HG03196 (cell line): ENCODE results near the gene SNRNP48.

ENCODE experiments used
- ATAC-seq: cut with Tn5 transposase; IDR thresholded peaks from one replicate; pipeline ENCODE4 v1.9.1; 2021; ENCODE audit not compliant: unreplicated experiment

SNRNP48 gene

GRCh38 chr6:7559196-7559595, 30.8 kb upstream of the SNRNP48 start:
- ATAC-seq: no peak

DNA sequence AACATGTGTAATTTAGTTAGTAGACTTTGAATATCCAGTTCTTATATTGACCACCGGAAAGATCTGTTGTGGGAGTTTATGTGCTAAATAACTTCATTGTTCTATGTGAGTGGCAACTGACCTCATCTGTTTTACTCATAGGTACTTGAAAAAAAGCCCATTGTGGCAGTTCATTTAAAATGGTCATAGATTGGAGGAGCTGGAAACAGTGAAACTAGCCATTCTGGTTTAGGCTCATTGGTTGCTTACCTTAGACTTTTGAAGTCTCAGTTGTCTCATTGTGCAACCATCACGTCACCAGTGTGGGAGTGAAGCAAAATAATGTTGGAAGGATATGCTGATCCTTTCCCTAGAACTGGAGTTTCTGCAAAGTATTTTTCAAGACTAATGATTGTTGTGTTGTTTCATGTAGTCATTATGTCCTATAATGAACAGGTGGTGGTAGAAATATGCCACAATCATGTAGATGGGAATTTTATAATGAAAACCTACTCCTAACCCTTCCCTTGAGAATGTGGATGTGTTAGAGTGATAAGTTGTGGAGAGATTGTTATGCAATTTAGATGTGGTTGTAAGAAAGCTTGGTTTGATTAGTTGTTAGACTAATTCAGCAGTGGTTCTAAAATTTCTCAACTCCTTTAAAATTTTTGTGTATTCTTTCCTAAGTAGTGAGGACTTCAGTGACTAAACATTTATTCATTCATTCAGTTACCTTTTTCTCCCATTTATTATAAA, 30.2 kb upstream of the SNRNP48 start:
- ATAC-seq: no peak

GRCh38 chr6:7561153-7561964, 28.6 kb upstream of the SNRNP48 start:
- ATAC-seq: no peak

GRCh38 chr6:7562769-7563168, 27.2 kb upstream of the SNRNP48 start:
- ATAC-seq: no peak

DNA sequence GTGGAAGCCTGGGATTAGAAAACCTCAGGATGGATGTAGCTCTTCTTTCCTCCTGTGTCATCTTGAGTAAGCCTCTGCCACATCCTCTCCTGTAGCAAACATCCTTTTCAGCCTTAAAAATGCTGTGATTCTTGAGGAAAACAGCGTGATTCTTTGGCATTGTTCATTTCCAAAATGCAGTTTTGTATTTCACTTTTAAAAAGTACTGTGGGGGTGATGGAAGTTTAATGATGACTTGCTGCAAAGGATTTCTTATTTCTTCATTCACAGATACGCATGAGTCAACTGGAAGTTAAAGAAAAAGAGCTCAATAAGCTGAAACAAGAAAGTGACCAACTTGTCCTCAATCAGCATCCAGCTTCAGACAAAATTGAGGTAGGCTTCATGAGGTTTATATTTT, 23.9 kb upstream of the SNRNP48 start:
- no peak for ATAC-seq

DNA sequence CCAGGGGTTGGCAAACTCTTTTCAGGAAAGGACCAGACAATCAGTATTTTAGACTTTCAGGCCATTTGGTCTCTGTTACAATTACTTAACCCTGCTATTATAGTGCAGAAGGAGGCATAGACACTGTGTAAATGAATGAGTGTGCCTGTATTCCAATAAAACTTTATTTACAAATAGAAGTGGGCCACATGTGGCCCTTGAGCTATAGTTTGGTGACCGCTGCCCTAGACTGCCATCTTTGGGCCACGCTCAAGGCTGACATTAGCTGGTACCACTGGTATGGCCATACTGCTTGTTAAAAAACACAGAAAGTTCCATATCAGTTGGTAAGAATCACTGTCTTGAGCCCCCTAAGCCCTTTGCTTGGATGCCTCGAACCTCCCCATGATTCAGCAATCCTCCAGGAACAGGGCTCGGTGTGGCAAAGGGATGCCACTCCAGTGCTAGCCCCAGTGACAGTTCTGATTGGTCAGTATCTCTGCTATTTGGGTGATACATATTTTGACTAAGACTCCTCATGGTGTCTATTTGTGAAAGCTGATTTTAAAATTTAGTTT, 23.3 kb upstream of the SNRNP48 start:
- ATAC-seq: no peak

GRCh38 chr6:7568021-7568420, 22.0 kb upstream of the SNRNP48 start:
- ATAC-seq: no peak

DNA sequence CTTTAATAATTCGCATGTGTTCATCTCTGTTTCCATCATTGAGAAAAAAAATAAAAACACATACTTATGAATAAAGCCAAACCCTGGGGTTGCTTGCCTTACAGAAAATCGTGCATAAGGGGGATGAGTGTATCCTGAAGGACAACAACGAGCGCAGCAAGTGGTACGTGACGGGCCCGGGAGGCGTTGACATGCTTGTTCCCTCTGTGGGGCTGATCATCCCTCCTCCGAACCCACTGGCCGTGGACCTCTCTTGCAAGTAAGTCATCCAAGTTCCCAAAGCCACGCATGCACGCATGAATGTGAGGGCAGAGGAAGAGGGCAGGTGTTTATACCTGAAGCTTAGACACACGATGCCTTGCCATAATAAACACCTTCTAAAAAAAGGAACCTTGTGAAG, 20.9 kb upstream of the SNRNP48 start:
- ATAC-seq: no peak

- no peak for ATAC-seq
Measured at GRCh38 chr6:7572213-7572943, 17.6 kb upstream of the SNRNP48 start.

GRCh38 chr6:7574500-7574899, 15.5 kb upstream of the SNRNP48 start:
- ATAC-seq: no peak

- ATAC-seq: no peak
Measured at GRCh38 chr6:7578516-7578915, 11.5 kb upstream of the SNRNP48 start.

DNA sequence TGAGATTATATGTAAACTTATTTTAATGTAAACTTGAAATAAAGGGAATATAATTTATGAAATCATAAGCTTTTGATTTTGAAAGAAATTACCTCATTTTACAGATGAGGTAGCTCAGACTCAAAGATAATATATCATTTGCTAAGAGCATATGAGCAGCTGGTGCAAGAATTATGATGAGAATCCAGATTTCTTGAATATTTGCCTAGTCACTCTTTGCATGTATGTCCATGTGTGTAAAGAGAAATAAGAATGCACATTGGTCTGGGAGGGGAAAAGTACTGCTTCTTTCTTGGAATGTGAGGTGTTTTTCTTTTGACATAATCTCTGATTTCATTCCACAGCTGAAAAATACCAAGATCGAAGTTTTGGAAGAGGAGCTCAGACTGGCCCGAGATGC, 11.1 kb upstream of the SNRNP48 start:
- ATAC-seq: no peak

DNA sequence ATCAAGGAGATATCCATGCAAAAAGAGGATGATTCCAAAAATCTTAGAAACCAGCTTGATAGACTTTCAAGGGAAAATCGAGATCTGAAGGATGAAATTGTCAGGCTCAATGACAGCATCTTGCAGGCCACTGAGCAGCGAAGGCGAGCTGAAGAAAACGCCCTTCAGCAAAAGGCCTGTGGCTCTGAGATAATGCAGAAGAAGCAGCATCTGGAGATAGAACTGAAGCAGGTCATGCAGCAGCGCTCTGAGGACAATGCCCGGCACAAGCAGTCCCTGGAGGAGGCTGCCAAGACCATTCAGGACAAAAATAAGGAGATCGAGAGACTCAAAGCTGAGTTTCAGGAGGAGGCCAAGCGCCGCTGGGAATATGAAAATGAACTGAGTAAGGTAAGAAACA, 10.1 kb upstream of the SNRNP48 start:
- no peak for ATAC-seq

- no peak for ATAC-seq
Measured at GRCh38 chr6:7580537-7580926, 9.5 kb upstream of the SNRNP48 start.

DNA sequence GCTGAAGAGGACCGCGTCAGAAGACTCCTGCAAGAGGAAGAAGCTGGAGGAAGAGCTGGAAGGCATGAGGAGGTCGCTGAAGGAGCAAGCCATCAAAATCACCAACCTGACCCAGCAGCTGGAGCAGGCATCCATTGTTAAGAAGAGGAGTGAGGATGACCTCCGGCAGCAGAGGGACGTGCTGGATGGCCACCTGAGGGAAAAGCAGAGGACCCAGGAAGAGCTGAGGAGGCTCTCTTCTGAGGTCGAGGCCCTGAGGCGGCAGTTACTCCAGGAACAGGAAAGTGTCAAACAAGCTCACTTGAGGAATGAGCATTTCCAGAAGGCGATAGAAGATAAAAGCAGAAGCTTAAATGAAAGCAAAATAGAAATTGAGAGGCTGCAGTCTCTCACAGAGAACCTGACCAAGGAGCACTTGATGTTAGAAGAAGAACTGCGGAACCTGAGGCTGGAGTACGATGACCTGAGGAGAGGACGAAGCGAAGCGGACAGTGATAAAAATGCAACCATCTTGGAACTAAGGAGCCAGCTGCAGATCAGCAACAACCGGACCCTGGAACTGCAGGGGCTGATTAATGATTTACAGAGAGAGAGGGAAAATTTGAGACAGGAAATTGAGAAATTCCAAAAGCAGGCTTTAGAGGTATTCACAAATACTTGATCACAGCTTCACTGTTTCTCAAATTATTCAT, 8.9 kb upstream of the SNRNP48 start:
- no peak for ATAC-seq

DNA sequence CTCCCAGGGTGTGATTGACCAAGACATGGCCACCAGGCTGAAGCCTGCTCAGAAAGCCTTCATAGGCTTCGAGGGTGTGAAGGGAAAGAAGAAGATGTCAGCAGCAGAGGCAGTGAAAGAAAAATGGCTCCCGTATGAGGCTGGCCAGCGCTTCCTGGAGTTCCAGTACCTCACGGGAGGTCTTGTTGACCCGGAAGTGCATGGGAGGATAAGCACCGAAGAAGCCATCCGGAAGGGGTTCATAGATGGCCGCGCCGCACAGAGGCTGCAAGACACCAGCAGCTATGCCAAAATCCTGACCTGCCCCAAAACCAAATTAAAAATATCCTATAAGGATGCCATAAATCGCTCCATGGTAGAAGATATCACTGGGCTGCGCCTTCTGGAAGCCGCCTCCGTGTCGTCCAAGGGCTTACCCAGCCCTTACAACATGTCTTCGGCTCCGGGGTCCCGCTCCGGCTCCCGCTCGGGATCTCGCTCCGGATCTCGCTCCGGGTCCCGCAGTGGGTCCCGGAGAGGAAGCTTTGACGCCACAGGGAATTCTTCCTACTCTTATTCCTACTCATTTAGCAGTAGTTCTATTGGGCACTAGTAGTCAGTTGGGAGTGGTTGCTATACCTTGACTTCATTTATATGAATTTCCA, 4.6 kb upstream of the SNRNP48 start:
- ATAC-seq: no peak

DNA sequence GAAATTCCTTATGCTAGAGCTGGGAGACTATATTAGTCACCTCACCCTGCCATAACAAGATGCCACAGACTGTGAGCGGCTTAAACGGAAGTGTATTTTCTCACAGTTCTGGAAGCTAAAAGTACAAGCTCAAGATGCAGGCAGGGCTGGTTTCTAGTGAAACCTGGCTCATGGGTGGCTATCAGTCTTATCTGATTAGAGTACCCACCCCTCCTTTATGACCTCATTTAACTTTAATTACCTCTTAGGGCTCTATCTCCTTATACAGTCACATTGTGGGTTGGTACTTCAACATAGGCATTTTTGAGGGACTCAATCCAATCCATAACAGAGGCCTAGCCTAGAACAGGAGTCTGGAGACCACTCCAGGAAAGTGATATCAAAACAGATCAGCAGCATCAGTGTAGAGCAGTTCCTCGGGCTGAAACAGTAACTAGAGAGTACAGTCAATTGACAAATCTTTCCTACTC, 2.3 kb upstream of the SNRNP48 start:
- ATAC-seq: no peak

DNA sequence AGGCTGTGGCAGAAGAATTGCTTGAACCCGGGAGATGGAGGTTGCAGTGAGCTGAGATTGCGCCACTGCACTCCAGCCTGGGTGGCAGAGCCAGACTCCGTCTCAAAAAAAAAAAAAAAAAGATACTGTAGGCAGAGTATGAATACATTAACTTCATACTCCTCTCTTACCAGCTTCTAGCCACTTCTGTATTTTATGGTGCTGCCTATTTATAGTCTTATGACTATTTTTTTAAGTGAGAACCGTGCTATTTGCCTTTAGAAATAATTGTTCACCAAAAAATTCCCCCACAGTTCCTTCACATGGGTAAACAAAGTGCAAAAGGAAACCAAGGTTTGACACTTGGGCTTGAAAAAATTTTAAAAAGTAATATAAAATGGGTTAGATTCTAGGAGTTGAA, 1.5 kb upstream of the SNRNP48 start:
- ATAC-seq: no peak

GRCh38 chr6:7589221-7589620, 777 bp upstream of the SNRNP48 start:
- ATAC-seq: no peak

DNA sequence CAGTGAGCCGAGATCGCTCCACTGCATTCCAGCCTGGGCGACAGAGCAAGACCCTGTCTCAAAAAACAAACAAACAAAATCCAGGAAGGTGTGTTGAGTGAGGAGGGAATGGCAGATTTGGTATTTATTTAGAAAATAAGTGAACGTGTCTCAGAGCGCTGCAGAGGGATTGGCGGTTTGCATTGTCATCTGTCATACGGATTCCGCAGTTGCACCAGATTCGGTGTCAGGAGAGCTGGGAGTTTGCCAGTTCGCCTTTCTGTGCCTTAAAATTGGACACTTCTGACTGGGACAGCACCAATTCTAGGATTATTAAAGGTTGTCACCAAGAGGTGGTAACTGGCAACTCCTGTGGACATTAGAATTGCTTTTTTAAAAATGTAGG, 912 bp downstream of the SNRNP48 start:
- no peak for ATAC-seq
